D721Med (cell line): ENCODE results near the gene PLXNA1.

Experiments
- DNase-seq: peaks from one replicate; pipeline ENCODE4 v3.0.0; 2011; ENCODE audit warnings: low spot score; ENCODE audit not compliant: insufficient read length
- FAIRE-seq: peaks from 2 replicates; lab custom pipeline; 2011; peaks lifted over from hg19 to GRCh38; lab: Jason Lieb, UNC
- TF ChIP-seq, protein P1 (sequence below): IDR thresholded peaks from 2 replicates; pipeline ENCODE4 v1.5.1; 2012; ENCODE audit warnings: mild to moderate bottlenecking, control low read depth; ENCODE audit not compliant: insufficient read depth; ENCODE audit errors: missing control alignments

PLXNA1 gene

DNA sequence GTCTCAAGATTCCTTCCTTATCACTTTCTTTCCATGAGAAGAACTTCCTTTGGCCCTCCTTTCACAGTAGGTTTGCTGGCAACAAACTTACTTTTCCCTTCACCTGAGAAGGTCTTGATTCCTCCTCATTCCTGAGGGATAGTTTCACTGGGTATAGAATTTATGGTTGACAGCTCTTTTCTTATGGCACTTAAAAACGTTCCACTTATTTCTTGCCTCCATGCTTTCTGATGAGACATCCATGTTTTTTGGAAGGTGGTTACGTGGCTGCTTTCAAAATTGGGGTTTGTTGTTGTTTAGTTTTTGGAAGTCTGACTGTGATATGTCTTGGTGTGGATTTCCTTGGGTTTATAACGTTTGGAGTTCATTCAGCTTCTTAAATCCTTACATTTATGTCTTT is 8.2 kb upstream of the PLXNA1 start:
- FAIRE-seq (no peak), DNase-seq (no peak)
- TF ChIP-seq, protein P1, sequence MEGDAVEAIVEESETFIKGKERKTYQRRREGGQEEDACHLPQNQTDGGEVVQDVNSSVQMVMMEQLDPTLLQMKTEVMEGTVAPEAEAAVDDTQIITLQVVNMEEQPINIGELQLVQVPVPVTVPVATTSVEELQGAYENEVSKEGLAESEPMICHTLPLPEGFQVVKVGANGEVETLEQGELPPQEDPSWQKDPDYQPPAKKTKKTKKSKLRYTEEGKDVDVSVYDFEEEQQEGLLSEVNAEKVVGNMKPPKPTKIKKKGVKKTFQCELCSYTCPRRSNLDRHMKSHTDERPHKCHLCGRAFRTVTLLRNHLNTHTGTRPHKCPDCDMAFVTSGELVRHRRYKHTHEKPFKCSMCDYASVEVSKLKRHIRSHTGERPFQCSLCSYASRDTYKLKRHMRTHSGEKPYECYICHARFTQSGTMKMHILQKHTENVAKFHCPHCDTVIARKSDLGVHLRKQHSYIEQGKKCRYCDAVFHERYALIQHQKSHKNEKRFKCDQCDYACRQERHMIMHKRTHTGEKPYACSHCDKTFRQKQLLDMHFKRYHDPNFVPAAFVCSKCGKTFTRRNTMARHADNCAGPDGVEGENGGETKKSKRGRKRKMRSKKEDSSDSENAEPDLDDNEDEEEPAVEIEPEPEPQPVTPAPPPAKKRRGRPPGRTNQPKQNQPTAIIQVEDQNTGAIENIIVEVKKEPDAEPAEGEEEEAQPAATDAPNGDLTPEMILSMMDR: no peak

DNA sequence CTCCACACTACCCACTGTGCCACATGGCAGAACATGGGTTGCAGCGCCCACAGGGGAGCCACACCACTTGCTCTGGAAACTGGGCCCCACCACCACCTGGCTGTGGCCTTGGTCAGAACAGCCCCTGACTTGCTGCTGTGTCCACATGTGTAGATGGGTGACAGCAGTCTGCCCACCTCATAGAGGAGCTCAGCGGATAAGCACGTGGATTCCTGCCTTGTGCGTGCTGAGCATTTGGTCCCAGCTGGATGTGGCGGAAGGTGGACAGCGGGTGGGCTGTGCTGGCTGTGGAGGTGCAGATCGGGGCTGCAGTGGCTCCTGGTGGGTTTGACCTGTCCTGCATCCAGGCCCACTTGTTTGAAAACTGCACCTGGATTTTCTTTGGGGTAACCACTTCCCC is 6.0 kb upstream of the PLXNA1 start:
- DNase-seq (no peak), FAIRE-seq (no peak)
- TF ChIP-seq, protein P1: no peak

DNA sequence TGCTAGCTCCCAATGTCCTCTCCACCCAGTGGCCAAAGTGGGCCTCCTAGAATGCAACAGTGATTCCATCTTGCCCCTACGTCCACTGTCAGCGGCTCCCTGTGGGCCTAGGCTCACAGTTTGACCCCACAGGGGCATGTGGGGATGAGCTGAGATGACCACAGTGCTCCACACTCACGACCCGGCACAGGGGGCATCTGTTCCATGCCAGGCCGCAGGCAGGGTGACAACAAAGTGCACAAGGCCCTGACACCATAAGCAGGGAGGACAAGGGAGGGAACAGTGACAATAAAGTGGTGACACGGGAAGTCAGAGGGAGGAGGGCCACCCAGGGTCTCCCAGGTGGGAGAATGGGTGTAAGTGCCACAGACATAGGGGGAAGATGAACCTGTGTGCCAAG is 5.1 kb upstream of the PLXNA1 start:
- no peak for FAIRE-seq
- TF ChIP-seq, protein P1: no peak
- no peak for DNase-seq

DNA sequence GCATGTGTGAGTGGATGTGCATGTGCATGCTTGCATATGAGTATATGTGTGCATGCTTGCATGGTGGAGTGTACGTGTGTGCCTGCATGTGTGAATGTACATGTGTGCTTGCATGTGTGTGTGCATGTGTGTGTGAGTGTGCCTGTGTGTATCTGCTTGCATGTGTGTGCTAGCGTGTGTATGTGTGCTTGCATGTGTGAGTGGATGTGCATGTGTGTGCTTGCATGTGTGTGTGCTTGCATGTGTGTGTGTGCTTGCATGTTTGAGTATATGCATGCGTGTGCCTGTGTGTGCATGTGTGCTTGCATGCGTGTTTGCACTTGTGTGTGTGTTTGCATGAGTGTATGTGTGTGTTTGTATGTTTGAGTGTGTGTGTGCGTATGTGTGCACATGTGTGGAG is 4.6 kb upstream of the PLXNA1 start:
- DNase-seq: no peak
- TF ChIP-seq, protein P1: no peak
- FAIRE-seq: no peak

DNA sequence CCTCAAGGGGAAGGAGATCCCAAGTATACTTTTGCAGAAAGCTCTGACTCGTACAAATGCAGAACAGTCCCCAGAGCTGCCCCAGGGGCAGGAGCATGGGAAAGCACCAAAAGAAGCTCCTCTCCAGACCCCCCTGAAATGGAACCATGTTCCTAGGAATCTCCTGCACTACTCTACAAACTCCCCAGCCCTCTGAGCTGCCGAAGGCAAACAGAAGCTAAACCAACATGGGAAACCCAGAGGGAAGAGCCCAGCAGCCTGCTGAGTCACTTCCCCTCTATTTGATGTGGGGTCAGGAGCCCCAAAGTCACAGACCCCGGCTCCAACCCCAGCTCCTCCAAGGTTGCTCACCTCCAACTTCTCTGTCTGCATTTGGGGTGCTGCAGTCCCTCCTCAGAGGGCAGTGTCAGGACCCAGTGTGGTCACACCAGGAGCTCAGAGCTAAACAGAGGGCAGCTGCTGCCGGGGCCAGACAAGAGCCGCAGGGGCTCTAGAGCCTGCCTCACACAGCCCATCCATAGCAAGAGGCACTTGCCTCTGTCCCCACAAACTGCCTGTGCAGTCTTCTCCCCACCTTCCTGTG is 3.8 kb upstream of the PLXNA1 start:
- TF ChIP-seq, protein P1: no peak
- FAIRE-seq (no peak), DNase-seq (no peak)

DNA sequence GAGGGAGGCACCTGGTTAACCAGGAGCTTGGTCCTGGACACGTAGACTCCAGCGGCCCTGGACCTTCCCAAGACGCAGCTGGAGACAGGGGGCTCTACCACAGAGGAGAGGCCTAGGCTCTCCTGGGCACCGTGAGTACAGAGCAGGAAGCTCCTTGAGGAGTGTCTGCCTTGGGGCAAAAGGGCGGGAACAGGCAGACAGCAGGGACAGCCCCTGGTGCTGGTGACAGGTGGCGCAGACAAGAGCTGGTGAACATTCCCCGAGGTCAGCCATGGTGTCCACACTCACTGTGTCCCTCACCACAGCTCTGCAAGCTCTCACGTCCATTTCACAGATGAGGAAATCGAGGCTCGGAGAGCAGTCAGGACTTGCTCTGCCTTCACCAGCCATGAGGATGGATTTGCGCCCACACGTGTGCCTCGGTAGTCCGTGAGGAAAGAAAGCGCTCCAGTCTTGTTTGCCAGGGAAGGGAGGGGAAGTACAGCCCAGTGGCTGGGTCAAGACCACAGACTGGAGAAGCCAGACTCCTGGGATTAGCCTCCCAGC is 2.6 kb upstream of the PLXNA1 start:
- TF ChIP-seq, protein P1: no peak
- FAIRE-seq: no peak
- DNase-seq: no peak

DNA sequence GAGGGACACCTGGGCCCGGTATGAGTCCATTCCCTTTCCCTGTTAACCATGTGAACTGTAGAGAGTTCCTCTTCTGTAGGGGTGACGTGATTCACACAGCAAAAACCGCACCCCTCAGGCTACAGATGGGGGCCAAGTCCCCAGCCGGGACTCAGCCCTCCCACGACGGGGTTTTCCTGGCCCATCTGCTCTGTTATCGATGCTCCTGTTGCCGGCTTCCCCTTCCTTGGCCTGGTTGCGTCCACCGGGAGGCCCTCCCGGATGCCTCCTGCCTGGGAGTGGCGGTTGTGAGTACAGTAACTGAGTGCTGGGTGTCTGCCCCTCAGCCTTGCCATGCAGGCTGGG is 817 bp upstream of the PLXNA1 start:
- TF ChIP-seq, protein P1: no peak
- DNase-seq: no peak
- FAIRE-seq: no peak
